ENCODE measurements around the gene ANKRD37.
"Not testable (repeated sequence)": the region's sequence is repeated elsewhere in the genome, so short reads cannot be mapped to it uniquely, and the experiment has no call there.

The ANKRD37 gene

GRCh38 chr4:185396724-185397385 lies at the start of gene ANKRD37:
TSS of gene ANKRD37 (plus strand) at chr4:185396841. CDS start at chr4:185396924, 83 bp downstream.
- DNase-seq, result no peak

- DNase-seq, result no peak
Measured at GRCh38 chr4:185346975-185347601, 49.6 kb upstream of the ANKRD37 start.

DNA sequence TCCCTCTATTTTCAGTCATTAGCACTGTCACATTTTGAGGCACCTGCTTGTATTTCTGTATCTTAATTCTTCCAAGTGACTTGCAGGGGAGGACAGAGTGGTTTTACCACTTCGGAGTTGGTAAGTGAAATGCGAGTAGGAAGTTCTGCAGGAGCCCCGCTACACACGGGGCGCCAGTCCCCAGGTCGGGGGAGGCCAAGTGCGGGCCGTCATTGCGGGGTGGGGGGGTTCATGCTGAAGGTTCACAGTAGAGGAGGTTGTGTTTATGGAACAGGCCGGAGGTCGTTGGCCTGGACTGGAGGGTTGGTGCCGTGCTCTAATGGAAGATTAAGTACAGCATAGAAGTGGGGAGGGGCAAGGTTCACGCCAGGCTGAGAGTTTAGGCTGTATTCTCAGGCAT lies 45.0 kb upstream of the ANKRD37 start:
- no peak for DNase-seq

DNA sequence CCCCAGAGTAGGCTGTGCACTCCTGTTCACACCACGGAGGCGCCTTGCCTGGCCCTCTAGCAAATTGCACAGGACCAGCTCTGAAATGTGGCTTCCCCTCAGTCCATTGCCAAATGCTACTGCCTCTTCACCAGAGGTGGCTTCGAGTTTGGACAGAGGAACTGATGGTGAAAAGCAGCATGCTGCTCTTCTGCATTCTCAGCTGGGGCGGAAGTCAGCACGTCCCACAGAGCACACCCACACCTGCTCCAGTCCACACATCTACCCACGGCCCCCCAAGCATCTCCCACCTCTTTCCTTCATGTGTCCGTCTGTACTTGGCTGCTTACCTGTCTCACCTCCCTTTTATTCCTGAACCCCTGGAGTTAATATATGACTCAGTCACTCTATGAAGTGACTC lies 44.4 kb upstream of the ANKRD37 start:
- DNase-seq, result no peak

DNA sequence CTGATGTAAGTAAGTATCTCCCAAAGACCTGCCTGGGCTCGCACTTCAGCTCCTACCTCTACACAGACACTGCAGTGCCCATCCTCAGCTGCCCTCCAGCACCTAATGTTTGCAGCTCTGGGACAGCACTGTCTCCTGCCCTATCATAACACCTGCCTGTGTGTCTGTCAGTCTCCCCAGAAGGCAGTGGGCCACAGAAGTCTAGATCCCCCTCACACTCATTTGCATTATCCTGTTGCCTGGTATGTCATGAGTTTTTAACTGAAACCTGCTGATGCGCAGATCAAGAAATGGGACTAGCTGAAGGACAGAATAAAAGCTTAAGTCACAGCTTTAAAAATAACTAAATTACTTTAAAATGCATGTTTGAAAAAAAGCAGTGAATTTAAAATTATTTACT lies 43.9 kb upstream of the ANKRD37 start:
- DNase-seq, result no peak

GRCh38 chr4:185357211-185357610 lies 39.4 kb upstream of the ANKRD37 start:
- DNase-seq, result no peak

- no peak for DNase-seq
Measured at GRCh38 chr4:185357733-185358440, 38.8 kb upstream of the ANKRD37 start.

DNA sequence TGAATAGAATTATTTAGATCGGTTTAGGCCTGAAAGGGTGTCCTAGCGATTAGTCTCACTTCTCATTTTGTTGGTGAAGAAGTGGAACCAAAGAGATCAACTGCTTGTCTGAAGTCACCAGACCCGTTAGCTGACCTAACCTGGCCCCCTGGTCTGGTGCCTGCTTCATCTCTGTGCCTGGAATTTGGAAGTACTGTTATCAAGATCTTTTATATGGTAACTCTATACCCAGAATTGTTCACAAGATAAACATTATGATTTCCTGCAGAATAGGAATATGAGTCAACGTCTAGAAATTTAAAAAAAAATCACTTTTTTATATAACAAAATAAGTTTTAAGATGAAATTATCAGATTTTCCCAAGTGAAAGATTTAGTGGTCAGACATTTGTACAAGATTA lies 38.1 kb upstream of the ANKRD37 start:
- DNase-seq, result no peak

- DNase-seq, result no peak
Measured at GRCh38 chr4:185358959-185359358, 37.7 kb upstream of the ANKRD37 start.

- DNase-seq, result no peak
Measured at GRCh38 chr4:185359767-185360446, 36.7 kb upstream of the ANKRD37 start.

- no peak for DNase-seq
Measured at GRCh38 chr4:185361872-185362271, 34.8 kb upstream of the ANKRD37 start.

GRCh38 chr4:185362570-185362969 lies 34.1 kb upstream of the ANKRD37 start:
- not testable (repeated sequence) for DNase-seq

DNA sequence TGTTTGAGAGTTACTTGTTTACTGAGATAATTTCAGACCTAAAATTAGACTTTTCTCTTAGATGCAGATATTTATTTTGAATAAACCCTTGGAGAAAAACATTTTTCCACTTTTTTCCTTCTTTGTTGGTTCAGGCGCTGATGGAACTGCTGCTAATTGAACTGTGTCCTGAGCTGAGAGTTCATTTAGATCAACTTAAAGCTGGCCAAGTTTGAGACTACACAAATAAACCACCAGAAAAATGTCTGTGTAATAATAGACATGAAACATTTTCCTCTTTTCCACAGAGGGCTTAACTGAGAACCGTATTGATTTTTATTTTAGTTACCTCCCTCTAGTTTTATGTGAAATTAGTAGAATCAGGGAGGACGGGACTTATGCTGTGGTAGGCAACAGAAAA lies 33.4 kb upstream of the ANKRD37 start:
- DNase-seq, result no peak

DNA sequence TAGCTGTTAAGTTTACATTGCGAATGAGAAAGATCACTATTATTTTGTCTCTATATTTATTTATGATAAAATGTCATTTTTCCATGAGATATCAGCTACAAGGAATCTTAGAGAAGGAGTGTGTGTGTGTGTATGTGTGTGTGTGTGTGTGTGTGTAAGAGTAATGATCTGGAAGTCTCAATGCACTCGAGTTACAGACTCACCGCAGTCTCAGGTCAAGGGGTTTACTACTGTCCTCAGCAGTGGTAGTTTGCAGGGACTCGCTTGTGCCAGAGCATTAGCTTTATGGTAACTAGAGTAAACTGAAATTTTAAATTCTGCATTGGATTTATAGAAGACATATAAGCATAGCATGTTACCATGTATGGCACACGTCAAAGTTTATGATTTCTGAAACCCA lies 31.8 kb upstream of the ANKRD37 start:
- no peak for DNase-seq

GRCh38 chr4:185369731-185370130 lies 26.9 kb upstream of the ANKRD37 start:
- no peak for DNase-seq

GRCh38 chr4:185370268-185370949 lies 26.2 kb upstream of the ANKRD37 start:
- DNase-seq, result no peak

- DNase-seq, result no peak
Measured at GRCh38 chr4:185371702-185372101, 24.9 kb upstream of the ANKRD37 start.

- DNase-seq, result no peak
Measured at GRCh38 chr4:185374027-185374426, 22.6 kb upstream of the ANKRD37 start.

GRCh38 chr4:185374573-185374972 lies 22.1 kb upstream of the ANKRD37 start:
- DNase-seq, result no peak

GRCh38 chr4:185378264-185378663 lies 18.4 kb upstream of the ANKRD37 start:
- DNase-seq, result no peak

- no peak for DNase-seq
Measured at GRCh38 chr4:185379326-185380295, 17.0 kb upstream of the ANKRD37 start.

DNA sequence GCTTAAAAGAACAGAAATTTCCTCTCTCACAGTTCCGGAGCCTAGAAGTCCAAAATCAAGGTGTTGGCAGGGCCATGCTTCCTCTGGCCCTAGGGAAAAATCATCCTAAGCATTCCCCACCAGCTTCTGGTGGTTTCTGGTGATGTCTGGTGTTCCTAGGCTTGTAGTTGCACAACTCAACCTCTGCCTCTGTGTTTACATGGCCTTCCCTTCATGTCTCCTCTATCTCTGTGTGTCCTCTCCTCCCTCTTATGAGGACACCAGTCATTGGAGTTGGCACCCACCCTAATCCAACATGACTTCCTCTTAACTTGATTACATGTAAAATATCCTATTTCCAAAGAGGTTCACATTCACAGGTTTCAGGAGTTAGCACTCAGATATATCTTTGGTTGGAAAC lies 16.3 kb upstream of the ANKRD37 start:
- DNase-seq, result no peak
